CD4-positive, alpha-beta T cell treated with Interleukin-12 subunit alpha and Interleukin-12 subunit beta, for 1 hour (primary cell): ENCODE results near the gene BPIFB2.

Experiments used
- DNase-seq: peaks from one replicate; pipeline ENCODE4 v3.0.0-alpha.2; 2020

Gene BPIFB2

GRCh38 chr20:33009214-33010132 is 2.0 kb downstream of the BPIFB2 start:
- DNase-seq, result no peak

DNA sequence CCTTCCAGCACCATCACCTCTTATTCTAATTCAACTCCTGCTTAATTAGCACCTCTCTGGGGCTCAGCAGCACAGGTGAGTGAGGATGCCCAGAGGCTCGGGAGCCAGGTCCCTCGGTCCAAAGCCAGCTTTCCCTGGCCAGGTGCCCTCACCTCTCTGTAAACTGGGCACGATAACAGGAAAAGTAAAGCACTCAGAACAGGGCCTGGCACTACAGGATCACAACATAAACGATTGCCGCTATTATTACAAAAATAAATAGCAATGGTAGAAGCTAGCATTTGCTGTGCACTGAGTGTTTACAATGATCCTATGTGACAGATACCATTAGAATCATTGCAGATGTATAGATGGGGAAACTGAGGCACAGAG is 2.6 kb downstream of the BPIFB2 start:
- no peak for DNase-seq

- DNase-seq, result no peak
These were observed 3.4 kb downstream of the BPIFB2 start for GRCh38 chr20:33010674-33011449.

DNA sequence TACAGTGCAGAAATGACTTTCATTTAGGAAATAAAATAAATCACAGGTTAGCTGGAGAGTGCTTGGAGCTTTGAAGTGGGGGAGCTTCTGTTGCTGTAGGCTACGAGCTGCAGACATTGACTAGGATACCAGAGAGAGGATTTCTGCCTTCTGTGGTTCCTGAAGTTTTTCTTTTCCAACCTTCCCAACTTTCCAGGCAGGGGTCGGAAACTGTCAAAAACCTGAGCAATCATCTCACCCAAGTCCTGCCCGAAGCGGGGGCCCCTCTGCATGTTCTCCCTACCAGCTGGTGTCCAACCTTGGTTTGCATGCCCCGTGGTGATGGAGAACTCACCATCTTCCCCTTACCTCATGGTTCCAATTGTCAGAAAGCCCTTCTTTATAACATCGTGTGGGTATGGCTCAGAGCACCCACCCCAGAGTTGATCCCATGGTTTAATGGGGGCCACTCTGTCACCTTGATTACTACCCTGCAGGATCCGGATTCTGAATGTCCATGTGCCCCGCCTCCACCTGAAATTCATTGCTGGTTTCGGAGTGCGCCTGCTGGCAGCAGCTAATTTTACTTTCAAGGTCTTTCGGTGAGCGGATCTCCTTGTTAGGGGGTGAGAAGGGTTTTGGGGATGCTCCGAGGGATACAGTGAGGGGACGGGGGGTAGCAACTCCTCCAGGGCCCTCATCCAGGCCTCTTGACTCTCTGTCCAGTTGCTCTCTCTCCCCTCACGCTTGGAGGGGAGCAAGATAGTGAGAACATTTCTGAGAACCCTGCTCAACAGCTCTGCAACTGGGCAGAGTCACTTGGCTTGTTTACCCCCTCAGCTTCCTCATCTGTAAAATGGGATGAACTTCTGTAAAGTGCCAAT is 5.1 kb downstream of the BPIFB2 start:
- DNase-seq, result no peak

GRCh38 chr20:33013701-33014326 is 6.3 kb downstream of the BPIFB2 start:
- DNase-seq, result no peak

DNA sequence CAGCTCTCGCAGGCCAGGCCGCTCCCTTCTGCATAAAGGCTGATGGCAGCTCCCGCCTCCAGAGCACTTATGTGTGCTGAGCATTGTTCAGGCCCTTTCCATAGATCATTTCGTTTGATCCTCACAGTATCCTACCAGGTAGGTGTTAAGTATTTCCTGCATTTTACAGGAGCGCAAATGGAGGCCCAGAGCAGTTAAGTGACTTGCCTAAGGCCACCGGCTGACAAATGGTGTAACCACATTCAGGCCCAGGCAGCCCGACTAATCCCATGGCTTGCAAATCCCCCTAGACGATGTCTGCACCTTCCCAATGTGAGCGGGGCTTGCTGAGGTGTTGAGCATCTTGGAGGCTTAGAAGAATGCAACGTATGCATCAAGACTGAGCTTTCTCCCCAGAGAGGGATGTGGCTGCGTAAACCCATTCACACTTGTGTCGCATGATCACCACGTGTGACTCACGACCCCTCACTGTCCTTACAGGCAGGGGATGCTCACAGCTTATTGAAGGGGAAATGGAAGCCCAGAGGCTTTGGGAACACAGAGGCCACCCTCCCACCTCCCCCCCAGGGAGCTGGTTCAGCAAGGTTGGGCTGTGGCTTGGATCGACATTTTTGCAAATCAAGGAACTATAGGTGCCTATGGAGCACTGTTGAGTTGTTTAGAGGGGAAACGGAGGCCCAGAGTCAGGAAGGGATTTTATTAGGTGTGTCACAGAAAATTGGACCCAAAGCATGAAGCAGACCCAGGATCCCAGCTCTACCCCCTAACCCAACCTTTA is 7.0 kb downstream of the BPIFB2 start:
- DNase-seq, result no peak

- no peak for DNase-seq
These were observed 7.6 kb downstream of the BPIFB2 start for GRCh38 chr20:33015114-33015484.

DNA sequence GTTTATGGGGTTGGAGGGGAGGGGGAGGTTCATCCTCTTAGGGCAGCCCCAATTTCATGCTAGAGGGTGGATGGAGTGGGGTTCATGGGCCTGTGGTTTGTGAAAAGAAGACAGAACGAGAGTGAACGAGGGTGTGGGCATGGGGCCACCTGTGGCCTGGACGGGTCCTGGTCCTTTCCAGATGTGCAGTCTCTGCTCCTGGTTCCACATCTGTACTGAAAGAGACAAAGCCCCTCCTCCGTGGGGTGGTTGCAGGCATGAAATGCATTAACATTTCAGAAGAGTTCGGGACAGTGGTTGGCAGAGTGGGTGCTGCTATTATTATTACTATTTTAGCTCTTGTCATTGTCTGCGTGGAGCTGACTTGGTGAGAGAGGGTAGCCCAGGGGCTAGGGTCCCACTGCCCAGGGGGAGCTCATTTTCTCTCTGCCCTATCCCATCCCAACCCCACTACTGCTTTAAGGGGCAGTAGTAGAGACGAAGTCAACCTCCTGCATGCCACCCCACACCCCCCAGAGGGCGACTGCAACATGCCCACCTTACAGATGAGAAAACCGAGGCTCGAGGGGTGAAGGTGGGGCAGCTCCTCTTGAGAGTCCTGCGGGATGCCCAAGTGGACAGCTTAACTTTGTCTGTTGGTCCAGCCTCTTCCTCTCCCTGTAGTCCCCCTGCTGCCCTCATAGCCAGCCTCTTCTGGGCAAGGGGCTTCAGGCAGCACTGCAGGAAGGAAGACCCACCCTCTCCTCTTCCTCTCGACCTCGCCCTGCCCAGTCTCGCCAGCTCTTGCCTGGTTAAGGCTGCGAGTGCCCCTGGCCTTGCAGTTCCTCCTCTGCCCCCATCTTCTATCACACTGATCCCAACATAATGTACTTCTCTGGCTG is 8.4 kb downstream of the BPIFB2 start:
- DNase-seq, result no peak

GRCh38 chr20:33016581-33017109 is 9.1 kb downstream of the BPIFB2 start:
- no peak for DNase-seq

DNA sequence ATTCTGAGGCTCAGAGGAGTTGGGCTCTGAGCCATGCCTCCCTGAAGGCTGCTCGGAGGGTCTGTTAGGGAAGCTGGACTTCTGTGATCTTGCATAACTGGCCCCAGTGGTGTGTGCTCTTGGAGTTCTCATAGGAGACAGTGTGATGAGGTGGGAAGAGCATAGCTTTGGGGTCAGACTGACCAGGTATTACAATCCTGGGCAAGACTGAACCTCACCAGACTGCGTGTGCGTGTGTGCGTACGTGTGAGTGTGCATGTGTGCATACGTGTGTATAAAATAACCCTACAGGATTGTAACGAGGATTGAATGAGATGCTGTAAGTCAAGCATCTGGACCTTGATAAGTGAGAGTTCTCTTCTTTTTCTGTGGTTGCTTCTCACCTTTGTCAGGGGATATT is 10.0 kb downstream of the BPIFB2 start:
- no peak for DNase-seq

- DNase-seq, result no peak
These were observed 10.8 kb downstream of the BPIFB2 start for GRCh38 chr20:33018169-33018931.

GRCh38 chr20:33019465-33020277 is 12.2 kb downstream of the BPIFB2 start:
- DNase-seq, result no peak

DNA sequence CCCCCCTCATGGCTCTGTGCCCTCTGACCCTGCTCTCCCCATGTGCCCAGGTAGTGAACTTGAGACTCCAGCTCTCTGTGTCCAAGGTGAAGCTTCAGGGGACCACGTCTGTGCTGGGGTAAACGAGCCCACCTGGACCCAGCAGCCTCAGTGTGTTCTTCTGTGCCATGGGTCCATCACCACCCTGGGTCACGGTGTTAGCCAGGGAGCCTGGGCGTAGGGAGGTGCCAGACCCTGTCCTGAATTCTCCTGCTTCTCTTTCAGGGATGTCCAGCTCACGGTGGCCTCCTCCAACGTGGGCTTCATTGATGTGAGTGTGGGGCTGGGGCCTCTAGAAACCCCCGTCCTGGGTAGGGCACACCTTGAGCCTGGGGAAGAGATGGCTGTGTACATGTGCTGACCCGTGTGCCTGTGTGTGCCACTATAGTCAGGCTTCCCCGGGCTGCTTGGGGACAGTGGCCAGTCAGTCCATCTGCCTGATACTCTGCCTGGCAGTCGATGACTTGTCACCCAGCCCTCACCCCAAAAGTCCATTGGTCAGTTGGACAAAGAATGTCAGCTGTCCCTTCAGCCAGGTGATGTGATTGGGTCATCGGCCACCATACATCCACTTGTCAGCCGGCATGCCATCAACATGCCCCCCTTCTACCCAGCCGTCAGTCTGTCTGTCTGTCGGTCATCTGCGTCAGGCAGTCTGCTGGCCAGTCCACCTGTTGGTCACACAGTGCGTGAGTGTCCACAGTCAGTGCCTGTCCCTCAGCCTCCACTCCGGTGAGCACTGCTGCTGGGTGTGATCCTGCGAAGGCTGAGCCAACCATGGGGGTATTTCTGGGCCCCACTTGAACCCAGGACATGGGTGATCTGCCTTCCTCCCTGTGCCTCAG is 13.0 kb downstream of the BPIFB2 start:
- no peak for DNase-seq

DNA sequence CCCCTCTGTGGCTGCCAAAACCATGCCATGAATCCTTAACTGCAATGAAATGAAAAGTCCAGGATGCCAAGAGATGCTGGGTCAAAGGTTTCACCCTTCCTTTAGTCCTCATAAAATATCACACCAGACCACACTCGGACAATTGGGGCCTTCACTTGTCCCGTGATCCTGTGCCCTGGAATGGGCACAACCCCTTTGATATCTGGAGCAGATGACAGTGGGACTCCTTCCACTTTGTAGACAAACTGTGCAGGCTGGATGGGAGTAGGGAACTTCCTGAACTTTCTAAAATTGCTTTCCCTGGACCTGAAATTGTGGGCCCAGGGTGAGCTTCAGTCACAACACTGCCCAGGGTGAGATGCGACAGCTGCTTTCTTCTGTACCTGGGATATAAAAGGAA is 14.4 kb downstream of the BPIFB2 start:
- DNase-seq, result no peak

GRCh38 chr20:33022289-33022688 is 14.8 kb downstream of the BPIFB2 start:
- no peak for DNase-seq

GRCh38 chr20:33022694-33023438 is 15.4 kb downstream of the BPIFB2 start:
- DNase-seq, result no peak
